Right lobe of liver (tissue), 6 donors: ENCODE measurements around the gene GATAD2B. TPM values are rescaled to one million over a fixed set of nuclear protein-coding genes. Genes with fewer than 3 reads are reported as not detected.
A peak's percentile ranks its signal among the peaks of the same experiment; 100 is the strongest.

Experiments
- ATAC-seq, 4 donors: fragments of 200-7000 bp; cut with Tn5 transposase; one replicate each; pipeline ENCODE4 v1.9.1; 2020; ENCODE audit warnings: mild to moderate bottlenecking in 4 of 4, moderate library complexity in 4 of 4
- DNase-seq, 3 donors: peaks; one replicate each; pipeline ENCODE4 v3.0.0-alpha.2; 2020
- H3K27ac ChIP-seq, 3 donors: fragments of 200-600 bp; one replicate each; pipeline ENCODE4 v1.8.0; 2022
- H3K27me3 ChIP-seq, 2 donors: fragments of 200-600 bp; one replicate each; pipeline ENCODE4 v1.8.0; 2022
- H3K36me3 ChIP-seq, 4 donors: fragments of 200-600 bp; sonication (generic) in 1 of 4; one replicate each; pipeline versions ENCODE4 v1.5.1 to v1.8.0; 2017 to 2022; ENCODE audit warnings: control low read depth in 1 of 4
- H3K4me1 ChIP-seq, 4 donors: fragments of 200-600 bp; sonication (generic) in 1 of 4; one replicate each; pipeline versions ENCODE4 v1.5.1 to v1.8.0; 2017 to 2022; ENCODE audit warnings: control low read depth in 1 of 4
- H3K4me3 ChIP-seq, 3 donors: fragments of 200-600 bp; one replicate each; pipeline ENCODE4 v1.8.0; 2022
- H3K9me3 ChIP-seq, 4 donors: fragments of 200-600 bp; sonication (generic) in 1 of 4; one replicate each; pipeline versions ENCODE4 v1.5.1 to v1.8.0; 2017 to 2022; ENCODE audit warnings: control low read depth in 1 of 4
- POLR2A ChIP-seq: fragments of 450-650 bp; IDR thresholded peaks from one replicate; pipeline ENCODE4 v1.6.1; 2017; ENCODE audit warnings: antibody characterized with exemption, mild to moderate bottlenecking
- WGBS: methylation state at CpG from one replicate; pipeline ENCODE4 v1.1.6; 2018; ENCODE audit warnings: low coverage, low lambda C conversion rate; ENCODE audit not compliant: insufficient coverage; ENCODE audit errors: missing lambda C conversion rate; 5-methylcytosine and 5-hydroxymethylcytosine counted together
- intact Hi-C, 2 donors: fragments of 100-400 bp; cut with DNase I; formaldehyde crosslinking; loops; one replicate each; pipeline versions ENCODE4 v1.11.2 to v1.14.1; 2022
- total RNA-seq, 6 experiments: library from RNA; depleted of rRNA in 2 of 6; stranded (reverse); fragments of >200 nt in 2 of 6; fragmentation: NEBNext Ultra II Directional in 3 of 6; extraction: Animal tissue kit (Norgen Biotek cat#: 25700) in 3 of 6; gene quantifications; one replicate each; pipeline versions ENCODE4 v1.1.0 to v1.2.4, GENCODE V29; 2016 to 2023
- TF ChIP-seq, protein P1 (sequence below), 4 donors: fragments of 200-600 bp in 3 of 4; fragments of 450-650 bp in 1 of 4; IDR thresholded peaks; one replicate each; pipeline versions ENCODE4 v1.5.1 to v1.8.0; 2016 to 2022; ENCODE audit warnings: antibody characterized with exemption in 4 of 4, mild to moderate bottlenecking in 2 of 4
- donor health status: DM: no; HTN: yes; CAD: no.
- donor health status: DM: no; HTN: no; CAD: no.
- donor health status: DM: no; HTN: no; CAD: no.
- donor health status: DM: no; HTN: yes; CAD: no.
- donor health status: DM: no; HTN: yes; CAD: no.

Gene GATAD2B
- total RNA-seq, 6 experiments from 2014 or later = 9.8 to 20.3 (median 16.8) TPM

DNA sequence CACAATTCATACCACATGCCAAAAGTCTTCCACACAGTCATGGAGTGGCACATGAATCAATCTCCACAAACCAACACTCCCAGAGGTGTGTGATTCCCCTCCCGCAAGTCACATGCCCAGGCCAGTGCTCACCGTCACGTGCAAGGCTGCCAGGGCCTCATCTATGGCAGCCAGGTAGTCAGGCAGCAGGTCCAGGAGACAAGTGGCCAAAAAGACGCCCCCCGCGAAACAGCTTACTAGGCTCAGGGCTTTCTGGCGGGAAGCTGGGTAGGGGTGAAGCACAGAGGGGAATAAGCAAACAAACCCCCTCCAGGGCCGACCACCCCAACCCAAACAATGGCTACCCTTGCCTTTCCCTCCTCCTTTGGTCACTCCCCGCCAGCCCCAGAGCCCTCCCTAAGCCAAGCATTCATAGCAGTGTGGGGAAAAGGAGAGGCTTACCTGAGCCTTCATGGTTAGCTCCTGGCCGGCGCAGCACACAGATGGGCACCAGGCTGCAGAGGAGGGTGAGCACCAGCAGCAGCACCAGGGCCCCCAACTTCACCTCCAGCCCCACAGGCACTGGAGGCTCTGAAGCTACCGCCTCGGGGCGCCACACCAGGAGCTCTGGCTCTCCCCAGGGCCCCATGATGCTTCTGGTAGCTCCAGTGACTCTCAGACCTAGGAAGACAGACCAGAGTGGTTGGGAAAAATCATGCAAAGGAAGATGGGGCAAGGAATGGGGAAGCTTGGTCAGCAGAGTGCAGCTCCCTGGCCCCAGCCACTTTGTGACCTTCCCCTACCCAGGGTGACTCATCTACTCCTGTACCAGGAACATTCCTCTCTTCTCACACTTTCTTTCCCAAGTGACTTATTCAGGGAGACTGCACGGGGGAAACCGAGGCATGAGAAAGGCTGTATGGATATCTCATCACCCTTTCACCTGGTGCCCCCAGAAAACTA lies 39.6 kb upstream of the GATAD2B start:
- H3K27me3 ChIP-seq = no peaks in the 10 kb centered on the region
- DNase-seq = peak in 1 of 3 donors; percentile 51
- intact Hi-C loops = no loop called here
- peaks cover 0 to 39% (median 11%) of the 10 kb centered on the region in 4 donors for H3K4me1 ChIP-seq
- peak overlapping the region; percentile 88 to 95 (median 92) for H3K27ac ChIP-seq
- H3K9me3 ChIP-seq = no peaks in the 10 kb centered on the region
- ATAC-seq = peak in 1 of 4 donors; percentile 12
- TF ChIP-seq, protein P1, sequence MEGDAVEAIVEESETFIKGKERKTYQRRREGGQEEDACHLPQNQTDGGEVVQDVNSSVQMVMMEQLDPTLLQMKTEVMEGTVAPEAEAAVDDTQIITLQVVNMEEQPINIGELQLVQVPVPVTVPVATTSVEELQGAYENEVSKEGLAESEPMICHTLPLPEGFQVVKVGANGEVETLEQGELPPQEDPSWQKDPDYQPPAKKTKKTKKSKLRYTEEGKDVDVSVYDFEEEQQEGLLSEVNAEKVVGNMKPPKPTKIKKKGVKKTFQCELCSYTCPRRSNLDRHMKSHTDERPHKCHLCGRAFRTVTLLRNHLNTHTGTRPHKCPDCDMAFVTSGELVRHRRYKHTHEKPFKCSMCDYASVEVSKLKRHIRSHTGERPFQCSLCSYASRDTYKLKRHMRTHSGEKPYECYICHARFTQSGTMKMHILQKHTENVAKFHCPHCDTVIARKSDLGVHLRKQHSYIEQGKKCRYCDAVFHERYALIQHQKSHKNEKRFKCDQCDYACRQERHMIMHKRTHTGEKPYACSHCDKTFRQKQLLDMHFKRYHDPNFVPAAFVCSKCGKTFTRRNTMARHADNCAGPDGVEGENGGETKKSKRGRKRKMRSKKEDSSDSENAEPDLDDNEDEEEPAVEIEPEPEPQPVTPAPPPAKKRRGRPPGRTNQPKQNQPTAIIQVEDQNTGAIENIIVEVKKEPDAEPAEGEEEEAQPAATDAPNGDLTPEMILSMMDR (IDR thresholded peaks at IDR 0.05) = no peak
- TF ChIP-seq POLR2A = no peak
- WGBS = 38% methylated on average over 3 of the region's 16 CpGs
- peaks cover 0 to 5% (median 1%) of the 10 kb centered on the region in 4 donors for H3K36me3 ChIP-seq
- peak overlapping the region; percentile 70 to 88 (median 75) for H3K4me3 ChIP-seq

DNA sequence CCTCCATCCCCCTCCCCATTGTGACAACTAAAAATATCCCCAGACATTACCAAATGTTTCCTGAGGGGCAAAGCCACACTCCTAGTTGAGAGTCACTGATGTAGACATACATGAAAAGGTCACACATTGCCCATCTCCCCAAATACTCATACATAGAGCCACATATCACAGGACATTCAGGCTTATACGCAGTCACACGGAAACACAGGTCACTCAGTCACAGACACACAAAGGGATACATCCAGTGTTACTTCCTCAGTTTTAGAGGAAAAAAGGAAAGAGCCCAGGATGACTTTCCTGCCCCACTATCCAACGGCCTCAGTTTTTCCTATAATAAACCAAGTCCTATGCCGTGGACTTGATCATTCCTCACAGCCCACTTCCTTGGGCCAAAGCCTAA lies 38.6 kb upstream of the GATAD2B start:
- ATAC-seq (no peak), DNase-seq (no peak)
- intact Hi-C loops = no loop called here
- no peaks in the 10 kb centered on the region for H3K27me3 ChIP-seq
- H3K27ac ChIP-seq = no peak overlapping the region
- H3K36me3 ChIP-seq = peaks cover 0 to 5% (median 1%) of the 10 kb centered on the region in 4 donors
- no peaks in the 10 kb centered on the region for H3K9me3 ChIP-seq
- H3K4me1 ChIP-seq = peaks cover 0 to 46% (median 16%) of the 10 kb centered on the region in 4 donors
- WGBS = 65% methylated on average over 3 of the region's 4 CpGs
- H3K4me3 ChIP-seq = no peak overlapping the region
- TF ChIP-seq, protein P1 (IDR thresholded peaks at IDR 0.05) = no peak
- TF ChIP-seq POLR2A = no peak

DNA sequence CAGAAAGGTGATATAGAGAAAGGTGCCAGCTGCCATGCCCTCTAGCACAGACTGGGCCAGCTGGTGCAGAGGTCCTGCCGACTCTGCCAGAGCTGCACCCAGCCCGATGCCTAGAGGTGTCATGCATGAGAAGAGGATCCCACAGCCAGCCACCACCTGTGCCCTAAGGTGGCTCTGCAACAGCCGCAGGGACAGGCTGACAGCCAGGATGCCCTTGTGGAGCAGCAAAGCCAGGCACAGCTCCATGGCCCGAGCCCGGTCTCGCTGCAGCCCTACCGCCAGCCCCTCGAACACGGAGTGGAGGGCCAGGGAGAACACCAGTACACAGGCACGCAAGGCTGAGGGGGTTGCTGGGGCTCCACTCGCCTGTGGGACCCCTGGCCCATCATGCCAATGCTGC lies 37.4 kb upstream of the GATAD2B start:
- H3K4me1 ChIP-seq = peaks cover 0 to 48% (median 18%) of the 10 kb centered on the region in 4 donors
- 86% methylated on average over 2 of the region's 11 CpGs for WGBS
- no peak for DNase-seq

DNA sequence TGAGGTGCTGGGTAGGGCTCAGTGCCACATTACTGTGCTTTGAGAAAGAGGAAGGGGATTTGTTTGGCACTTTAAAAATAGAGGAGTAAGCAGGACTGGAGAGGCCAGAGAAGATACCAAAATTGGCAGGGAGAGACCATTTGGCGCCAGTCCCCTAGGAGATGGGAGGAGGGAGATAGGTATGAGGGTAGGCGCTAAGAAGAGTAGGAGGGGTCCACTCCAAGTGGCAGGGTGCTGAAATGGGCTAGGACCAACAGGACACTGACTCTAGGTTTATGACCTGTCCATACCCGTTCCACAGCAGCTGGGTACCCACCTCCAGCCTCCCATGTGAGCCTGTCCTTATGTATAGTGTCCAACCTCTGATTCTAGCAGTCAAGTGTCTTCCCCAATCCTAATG lies 36.7 kb upstream of the GATAD2B start:
- no peak for TF ChIP-seq POLR2A
- TF ChIP-seq, protein P1 (IDR thresholded peaks at IDR 0.05) = no peak
- intact Hi-C loops = no loop called here
- Histone ChIP-seq H3K27me3 (no peaks in the 10 kb centered on the region), H3K27ac (peak overlapping the region in 2 of 3 donors; percentile 9 to 52), H3K4me3 (no peak overlapping the region), H3K9me3 (no peaks in the 10 kb centered on the region), H3K36me3 (peaks cover 0 to 5% (median 1%) of the 10 kb centered on the region in 4 donors), H3K4me1 (peaks cover 0 to 52% (median 19%) of the 10 kb centered on the region in 4 donors)
- ATAC-seq (no peak), DNase-seq (no peak)
- WGBS = 50% methylated on average over 2 of the region's 3 CpGs

More for the DNA sequence above, 37.4 kb upstream of the GATAD2B start:
- intact Hi-C loops = no loop called here
- Histone ChIP-seq H3K27ac (no peak overlapping the region), H3K36me3 (peaks cover 0 to 5% (median 1%) of the 10 kb centered on the region in 4 donors), H3K4me3 (no peak overlapping the region), H3K9me3 (no peaks in the 10 kb centered on the region), H3K27me3 (no peaks in the 10 kb centered on the region)
- ATAC-seq = no peak
- TF ChIP-seq POLR2A = no peak
- TF ChIP-seq, protein P1 (IDR thresholded peaks at IDR 0.05) = no peak
